HL-60 (cell line): ENCODE results near the gene ATF6.
A peak's percentile ranks its signal among the peaks of the same experiment; 100 is the strongest.

Experiments
- DNase-seq, 2 experiments: peaks; one replicate each; pipeline ENCODE4 v3.0.0-alpha.2; 2010 to 2020; ENCODE audit warnings: low read depth in 1 of 2, low spot score in 1 of 2
- H3K27ac ChIP-seq: fragments of 250-450 bp; sonication (Bioruptor Pico); replicated peaks from 2 replicates; pipeline ENCODE4 v1.5.1; 2020; ENCODE audit warnings: mild to moderate bottlenecking, moderate library complexity
- H3K27me3 ChIP-seq: fragments of 250-450 bp; sonication (Bioruptor Pico); 2 replicates; pipeline ENCODE4 v1.5.1; 2021; ENCODE audit warnings: mild to moderate bottlenecking, moderate library complexity; ENCODE audit not compliant: insufficient read depth, poor library complexity, severe bottlenecking
- H3K4me3 ChIP-seq: replicated peaks from 2 replicates; pipeline ENCODE4 v1.5.1; 2011; ENCODE audit warnings: mild to moderate bottlenecking, control low read depth, low read length; ENCODE audit not compliant: insufficient read depth
- CTCF ChIP-seq: IDR thresholded peaks from one replicate; pipeline ENCODE4 v1.5.1; 2011; ENCODE audit warnings: low read length, control low read depth, inconsistent platforms; ENCODE audit not compliant: insufficient read depth
- GABPA ChIP-seq: IDR thresholded peaks from 2 replicates; pipeline ENCODE4 v1.6.1; 2012; ENCODE audit warnings: low read depth
- POLR2AphosphoS5 ChIP-seq: IDR thresholded peaks from 2 replicates; pipeline ENCODE4 v1.6.1; 2012; ENCODE audit warnings: low read depth
- REST ChIP-seq: IDR thresholded peaks from 2 replicates; pipeline ENCODE4 v1.6.1; 2012; ENCODE audit warnings: low read depth; ENCODE audit not compliant: insufficient replicate concordance
- SPI1 ChIP-seq: IDR thresholded peaks from 2 replicates; pipeline ENCODE4 v1.6.1; 2012; ENCODE audit warnings: low read depth, mild to moderate bottlenecking, borderline replicate concordance

The ATF6 gene

GRCh38 chr1:161954050-161954449 lies 187.9 kb downstream of the ATF6 start:
- no peak overlapping the region for H3K27ac ChIP-seq
- peak in 1 of 2 experiments; percentile 11 for DNase-seq
- no peak overlapping the region for H3K4me3 ChIP-seq
- no peaks in the 10 kb centered on the region for H3K27me3 ChIP-seq
- peak; percentile 78 for TF ChIP-seq SPI1
- TF ChIP-seq GABPA: no peak
- TF ChIP-seq CTCF: no peak

GRCh38 chr1:161954466-161954865 lies 188.3 kb downstream of the ATF6 start:
- no peak for DNase-seq
- Histone ChIP-seq H3K27ac (no peak overlapping the region), H3K4me3 (no peak overlapping the region), H3K27me3 (no peaks in the 10 kb centered on the region)
- TF ChIP-seq REST: no peak
- no peak for TF ChIP-seq POLR2AphosphoS5

GRCh38 chr1:161955606-161956005 lies 189.5 kb downstream of the ATF6 start:
- H3K27ac ChIP-seq: no peak overlapping the region
- no peak for DNase-seq
- H3K4me3 ChIP-seq: no peak overlapping the region
- H3K27me3 ChIP-seq: no peaks in the 10 kb centered on the region
- no peak for TF ChIP-seq REST
- no peak for TF ChIP-seq SPI1
- no peak for TF ChIP-seq CTCF
- no peak for TF ChIP-seq POLR2AphosphoS5

- Histone ChIP-seq H3K4me3 (no peak overlapping the region), H3K27me3 (no peaks in the 10 kb centered on the region), H3K27ac (no peak overlapping the region)
- TF ChIP-seq REST: no peak
- no peak for TF ChIP-seq SPI1
- no peak for DNase-seq
Observed at GRCh38 chr1:161956097-161956496, 190.0 kb downstream of the ATF6 start.
